ENCODE measurements around the gene CHCHD10. TPM values are rescaled to one million over a fixed set of nuclear protein-coding genes. Genes with fewer than 3 reads are reported as not detected.
A peak's percentile ranks its signal among the peaks of the same experiment; 100 is the strongest.

Gene CHCHD10
- total and polyA plus RNA-seq, 10 of the 15 experiments (the other 5 are each of a cell fraction or from before 2014, with no cell fraction given), result 13.2 to 241 (median 128) TPM

DNA sequence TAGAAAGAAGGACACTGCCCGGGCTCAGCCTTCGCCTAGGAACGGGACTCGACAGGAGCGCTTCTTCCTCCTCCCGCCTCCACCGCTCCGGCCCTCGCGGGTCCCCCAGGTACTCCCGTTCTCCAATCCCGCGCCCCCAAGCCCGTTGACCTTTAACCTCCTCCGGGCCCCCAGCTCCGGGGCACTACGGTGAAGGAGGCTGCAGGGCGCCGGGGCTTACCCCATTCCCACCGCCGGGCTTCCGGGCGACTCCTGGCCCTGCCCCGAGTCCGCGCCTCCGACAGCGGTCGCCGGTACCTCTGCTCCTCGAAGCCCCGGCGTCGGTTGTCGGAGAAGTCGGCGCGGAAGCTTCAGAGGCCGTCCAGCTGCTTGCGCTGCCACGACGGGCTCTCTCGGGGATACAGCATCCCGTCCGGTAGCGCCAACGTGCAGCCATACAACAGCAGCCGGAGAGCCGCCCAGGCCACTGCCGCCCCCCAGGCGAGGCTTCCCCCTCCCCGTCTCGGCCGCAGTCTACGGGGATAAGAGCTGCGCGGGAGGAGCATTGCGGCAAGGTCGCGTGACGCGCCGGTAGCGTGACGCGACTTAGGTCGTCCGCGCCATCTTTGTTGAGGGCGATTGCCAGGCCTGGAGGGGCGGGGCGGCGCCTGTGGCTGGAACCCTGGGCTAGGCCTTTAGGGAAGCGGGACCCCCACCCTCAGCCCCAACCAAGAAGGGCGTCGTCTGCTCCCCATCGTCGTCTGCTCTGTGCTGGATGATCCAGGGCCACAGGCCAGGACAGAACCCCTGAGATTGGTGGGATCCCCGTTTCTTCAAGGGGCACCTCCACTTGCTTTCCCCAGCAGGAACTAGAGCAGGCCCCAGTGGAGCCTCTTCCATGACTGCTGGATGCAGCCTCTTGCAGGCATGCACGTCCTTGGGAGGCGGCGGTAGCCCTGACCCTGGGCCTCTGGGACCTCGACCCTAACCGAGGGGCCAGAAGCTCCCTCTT lies 50.7 kb downstream of the CHCHD10 start (continued):
- TF ChIP-seq WRNIP1 (IDR thresholded peaks at IDR 0.05; ENCODE audit: borderline replicate concordance, low read depth, low read length), result no peak
- TF ChIP-seq SMARCA5 (IDR thresholded peaks at IDR 0.05), result peak; percentile 77; the same call in 1 of the 2 replicates
- no peak for TF ChIP-seq ZNF622 (IDR thresholded peaks at IDR 0.05)
- peak; percentile 11; the same call in 1 of the 2 replicates for TF ChIP-seq SMC3 (IDR thresholded peaks at IDR 0.05; ENCODE audit: borderline replicate concordance, low read length)
- peak; percentile 48 for TF ChIP-seq NRF1 (conservative IDR thresholded peaks at IDR 0.05; ENCODE audit: low read depth, low read length)
- no peak for TF ChIP-seq PAX8 (IDR thresholded peaks at IDR 0.05)
- TF ChIP-seq HDGF (IDR thresholded peaks at IDR 0.05), result peak; percentile 96
- peak; percentile 52 to 63 for TF ChIP-seq IKZF2 (IDR thresholded peaks at IDR 0.05)
- peak; percentile 100 for TF ChIP-seq YY1 (IDR thresholded peaks at IDR 0.05; ENCODE audit: low read depth, low read length)
- TF ChIP-seq YBX1 (IDR thresholded peaks at IDR 0.05), result no peak
- peak; percentile 79 for TF ChIP-seq RUNX3 (IDR thresholded peaks at IDR 0.05; ENCODE audit: low read length)
- peak; percentile 70; the same call in 1 of the 2 replicates for TF ChIP-seq TCF3 (IDR thresholded peaks at IDR 0.05; ENCODE audit: borderline replicate concordance, insufficient read depth, low read depth, low read length)
- no peak for TF ChIP-seq RBBP5 (conservative IDR thresholded peaks at IDR 0.05)
- TF ChIP-seq IRF4 (IDR thresholded peaks at IDR 0.05; ENCODE audit: low read depth, low read length), result peak; percentile 67
- TF ChIP-seq CHD2 (IDR thresholded peaks at IDR 0.05; ENCODE audit: borderline replicate concordance, low read depth, low read length), result peak; percentile 70
- peak; percentile 24; the same call in 1 of the 2 replicates for TF ChIP-seq MTA2 (IDR thresholded peaks at IDR 0.05; ENCODE audit: low read depth)
- TF ChIP-seq GATAD2B (conservative IDR thresholded peaks at IDR 0.05; ENCODE audit: low read depth), result peak; percentile 86
- TF ChIP-seq EGR1 (IDR thresholded peaks at IDR 0.05; ENCODE audit: borderline replicate concordance in 1 of 2, low read depth in 2 of 2, low read length in 2 of 2), result peak; percentile 65 to 79; a peak in 2 of 3 replicates
- TF ChIP-seq, protein P1, sequence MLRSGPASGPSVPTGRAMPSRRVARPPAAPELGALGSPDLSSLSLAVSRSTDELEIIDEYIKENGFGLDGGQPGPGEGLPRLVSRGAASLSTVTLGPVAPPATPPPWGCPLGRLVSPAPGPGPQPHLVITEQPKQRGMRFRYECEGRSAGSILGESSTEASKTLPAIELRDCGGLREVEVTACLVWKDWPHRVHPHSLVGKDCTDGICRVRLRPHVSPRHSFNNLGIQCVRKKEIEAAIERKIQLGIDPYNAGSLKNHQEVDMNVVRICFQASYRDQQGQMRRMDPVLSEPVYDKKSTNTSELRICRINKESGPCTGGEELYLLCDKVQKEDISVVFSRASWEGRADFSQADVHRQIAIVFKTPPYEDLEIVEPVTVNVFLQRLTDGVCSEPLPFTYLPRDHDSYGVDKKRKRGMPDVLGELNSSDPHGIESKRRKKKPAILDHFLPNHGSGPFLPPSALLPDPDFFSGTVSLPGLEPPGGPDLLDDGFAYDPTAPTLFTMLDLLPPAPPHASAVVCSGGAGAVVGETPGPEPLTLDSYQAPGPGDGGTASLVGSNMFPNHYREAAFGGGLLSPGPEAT (IDR thresholded peaks at IDR 0.05; ENCODE audit: low read depth), result peak; percentile 70
- peak; percentile 88 for TF ChIP-seq SIX5 (IDR thresholded peaks at IDR 0.05; ENCODE audit: low read depth, low read length, severe bottlenecking)
- no peak for TF ChIP-seq SMAD1 (IDR thresholded peaks at IDR 0.05; ENCODE audit: low read depth, partially characterized antibody)
- no peak for TF ChIP-seq NFIC (IDR thresholded peaks at IDR 0.05; ENCODE audit: low read depth, low read length)
- TF ChIP-seq NBN (IDR thresholded peaks at IDR 0.05), result peak; percentile 94
- peak; percentile 57; the same call in 1 of the 2 replicates for TF ChIP-seq TAF1 (IDR thresholded peaks at IDR 0.05; ENCODE audit: borderline replicate concordance, low read depth, low read length)
- peak; percentile 87 for TF ChIP-seq LARP7 (IDR thresholded peaks at IDR 0.05)
- no peak for TF ChIP-seq MYC (IDR thresholded peaks at IDR 0.05; ENCODE audit: insufficient read depth, insufficient read length, insufficient replicate concordance, low read length, severe bottlenecking)
- TF ChIP-seq, protein P2, sequence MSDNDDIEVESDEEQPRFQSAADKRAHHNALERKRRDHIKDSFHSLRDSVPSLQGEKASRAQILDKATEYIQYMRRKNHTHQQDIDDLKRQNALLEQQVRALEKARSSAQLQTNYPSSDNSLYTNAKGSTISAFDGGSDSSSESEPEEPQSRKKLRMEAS (IDR thresholded peaks at IDR 0.05; ENCODE audit: low read depth, low read length), result peak; percentile 14; the same call in 1 of the 2 replicates
- TF ChIP-seq, protein P3, sequence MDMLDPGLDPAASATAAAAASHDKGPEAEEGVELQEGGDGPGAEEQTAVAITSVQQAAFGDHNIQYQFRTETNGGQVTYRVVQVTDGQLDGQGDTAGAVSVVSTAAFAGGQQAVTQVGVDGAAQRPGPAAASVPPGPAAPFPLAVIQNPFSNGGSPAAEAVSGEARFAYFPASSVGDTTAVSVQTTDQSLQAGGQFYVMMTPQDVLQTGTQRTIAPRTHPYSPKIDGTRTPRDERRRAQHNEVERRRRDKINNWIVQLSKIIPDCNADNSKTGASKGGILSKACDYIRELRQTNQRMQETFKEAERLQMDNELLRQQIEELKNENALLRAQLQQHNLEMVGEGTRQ (IDR thresholded peaks at IDR 0.05; ENCODE audit: borderline replicate concordance, low read depth, low read length), result peak; percentile 87

Data from GM12878 (cell line).